H9 (cell line): ENCODE data around the gene KIF16B. TPM values are rescaled to one million over a fixed set of nuclear protein-coding genes. Genes with fewer than 3 reads are reported as not detected.

Experiments used
- DNase-seq: peaks from one replicate; pipeline ENCODE4 v3.0.0-alpha.2; 2017
- H2AFZ ChIP-seq: one replicate; pipeline ENCODE4 v1.6.1; 2013; ENCODE audit warnings: mild to moderate bottlenecking, low read length, control low read depth, moderate library complexity
- H2AK5ac ChIP-seq: 2 replicates; pipeline ENCODE4 v1.6.1; 2013; ENCODE audit warnings: low read length, control low read depth, mixed read lengths; ENCODE audit not compliant: insufficient read length
- H2BK120ac ChIP-seq: one replicate; pipeline ENCODE4 v1.6.1; 2013; ENCODE audit warnings: low read depth, mild to moderate bottlenecking, low read length, control low read depth, inconsistent platforms; ENCODE audit not compliant: poor library complexity, severe bottlenecking
- H2BK12ac ChIP-seq: 2 replicates; pipeline ENCODE4 v1.6.1; 2013; ENCODE audit warnings: low read length, control low read depth, mixed read lengths, low read depth; ENCODE audit not compliant: insufficient read length
- H2BK15ac ChIP-seq: 2 replicates; pipeline ENCODE4 v1.6.1; 2013; ENCODE audit warnings: low read depth, low read length, control low read depth
- H2BK20ac ChIP-seq: one replicate; pipeline ENCODE4 v1.6.1; 2013; ENCODE audit warnings: low read depth, mild to moderate bottlenecking, low read length, control low read depth, inconsistent platforms; ENCODE audit not compliant: poor library complexity, severe bottlenecking
- H2BK5ac ChIP-seq: 2 replicates; pipeline ENCODE4 v1.6.1; 2013; ENCODE audit warnings: low read length, control low read depth, mixed read lengths; ENCODE audit not compliant: insufficient read length
- H3K14ac ChIP-seq: 2 replicates; pipeline ENCODE4 v1.6.1; 2013; ENCODE audit warnings: low read length, control low read depth; ENCODE audit not compliant: insufficient read depth
- H3K18ac ChIP-seq: 2 replicates; pipeline ENCODE4 v1.6.1; 2013; ENCODE audit warnings: low read depth, mild to moderate bottlenecking, mixed read lengths, low read length, control low read depth; ENCODE audit not compliant: insufficient read length
- H3K23ac ChIP-seq: 2 replicates; pipeline ENCODE4 v1.6.1; 2013; ENCODE audit warnings: low read length, control low read depth, mixed read lengths, low read depth; ENCODE audit not compliant: insufficient read length
- H3K23me2 ChIP-seq: 2 replicates; pipeline ENCODE4 v1.6.1; 2013; ENCODE audit warnings: low read depth, mild to moderate bottlenecking, mixed read lengths, low read length, control low read depth; ENCODE audit not compliant: insufficient read length, poor library complexity, severe bottlenecking
- H3K27ac ChIP-seq: 2 replicates; pipeline ENCODE4 v1.5.1; 2013; ENCODE audit warnings: low read length, control low read depth, mixed read lengths, low read depth; ENCODE audit not compliant: insufficient read length
- H3K27me3 ChIP-seq: 2 replicates; pipeline ENCODE4 v1.6.1; 2013; ENCODE audit warnings: low read length, control low read depth, inconsistent platforms; ENCODE audit not compliant: insufficient read depth
- H3K4ac ChIP-seq: 2 replicates; pipeline ENCODE4 v1.6.1; 2013; ENCODE audit warnings: low read depth, mild to moderate bottlenecking, control low read depth, inconsistent platforms, low read length, moderate library complexity
- H3K4me1 ChIP-seq: 2 replicates; pipeline ENCODE4 v1.6.1; 2013; ENCODE audit warnings: low read length, control low read depth, inconsistent platforms; ENCODE audit not compliant: insufficient read depth
- H3K4me2 ChIP-seq: 2 replicates; pipeline ENCODE4 v1.6.1; 2013; ENCODE audit warnings: low read length, control low read depth, mixed read lengths; ENCODE audit not compliant: insufficient read length, insufficient read depth
- H3K56ac ChIP-seq: 2 replicates; pipeline ENCODE4 v1.6.1; 2013; ENCODE audit warnings: low read depth, mild to moderate bottlenecking, mixed read lengths, low read length, control low read depth; ENCODE audit not compliant: insufficient read length
- H3K79me1 ChIP-seq: 2 replicates; pipeline ENCODE4 v1.6.1; 2013; ENCODE audit warnings: low read depth, mild to moderate bottlenecking, moderate library complexity, low read length, control low read depth, inconsistent platforms; ENCODE audit not compliant: insufficient read depth, poor library complexity, severe bottlenecking
- H3K79me2 ChIP-seq: 2 replicates; pipeline ENCODE4 v1.6.1; 2013; ENCODE audit warnings: low read length, control low read depth, inconsistent platforms; ENCODE audit not compliant: insufficient read depth
- H3K9ac ChIP-seq: 2 replicates; pipeline ENCODE4 v1.6.1; 2013; ENCODE audit warnings: low read length, control low read depth, mixed read lengths; ENCODE audit not compliant: insufficient read length; ENCODE audit errors: extremely low read depth
- H3K9me3 ChIP-seq: one replicate; pipeline ENCODE4 v1.6.1; 2013; ENCODE audit warnings: low read depth, low read length, inconsistent platforms; ENCODE audit not compliant: control insufficient read depth
- H3T11ph ChIP-seq: one replicate; pipeline ENCODE4 v1.6.1; 2013; ENCODE audit warnings: mild to moderate bottlenecking, low read length, control low read depth, inconsistent platforms
- H4K20me1 ChIP-seq: one replicate; pipeline ENCODE4 v1.6.1; 2013; ENCODE audit not compliant: control insufficient read depth, insufficient read length, insufficient read depth
- H4K5ac ChIP-seq: 2 replicates; pipeline ENCODE4 v1.6.1; 2013; ENCODE audit warnings: low read depth, mild to moderate bottlenecking, mixed read lengths, low read length, control low read depth; ENCODE audit not compliant: insufficient read length
- H4K8ac ChIP-seq: replicated peaks from 2 replicates; pipeline ENCODE4 v1.6.1; 2013; ENCODE audit warnings: low read length, control low read depth, mixed read lengths, low read depth; ENCODE audit not compliant: insufficient read length
- H4K91ac ChIP-seq: 2 replicates; pipeline ENCODE4 v1.6.1; 2013; ENCODE audit warnings: low read depth, mild to moderate bottlenecking, moderate library complexity, mixed read lengths, low read length, control low read depth; ENCODE audit not compliant: insufficient read length
- H3K27ac Mint-ChIP-seq, 3 experiments: 2 replicates in 2 of 3; 3 replicates in 1 of 3; pipeline ENCODE4 v1.8.0; 2020 to 2021; ENCODE audit warnings: mixed read lengths in 3 of 3, mild to moderate bottlenecking in 1 of 3, moderate library complexity in 1 of 3
- H3K27me3 Mint-ChIP-seq: 2 replicates; pipeline ENCODE4 v1.8.0; 2021; ENCODE audit warnings: low read depth, mild to moderate bottlenecking, moderate library complexity, mixed read lengths
- H3K36me3 Mint-ChIP-seq, 3 experiments: 2 replicates in 2 of 3; 3 replicates in 1 of 3; pipeline ENCODE4 v1.8.0; 2020 to 2021; ENCODE audit warnings: low read depth in 3 of 3, mixed read lengths in 3 of 3; ENCODE audit not compliant: insufficient read depth in 1 of 3
- H3K4me1 Mint-ChIP-seq, 2 experiments: 2 replicates each; pipeline ENCODE4 v1.8.0; 2020; ENCODE audit warnings: mixed read lengths in 2 of 2
- H3K4me3 Mint-ChIP-seq, 2 experiments: 2 replicates in 1 of 2; 3 replicates in 1 of 2; pipeline ENCODE4 v1.8.0; 2020 to 2021; ENCODE audit warnings: mild to moderate bottlenecking in 2 of 2, mixed read lengths in 2 of 2, moderate library complexity in 1 of 2
- H3K9me3 Mint-ChIP-seq, 2 experiments: 2 replicates in 1 of 2; 3 replicates in 1 of 2; pipeline ENCODE4 v1.8.0; 2020; ENCODE audit warnings: mild to moderate bottlenecking in 2 of 2, mixed read lengths in 2 of 2, moderate library complexity in 1 of 2
- WGBS: extraction: QIAGEN DNeasy Blood & Tissue Kit; methylation state at CpG from one replicate; pipeline ENCODE4 v1.1.7; 2013; ENCODE audit warnings: missing lambda C conversion rate, low lambda C conversion rate, mixed read lengths; ENCODE audit not compliant: insufficient read length; ENCODE audit errors: extremely low coverage; 5-methylcytosine and 5-hydroxymethylcytosine counted together
- total RNA-seq: library from RNA; stranded (reverse); gene quantifications from 2 replicates; pipeline ENCODE4 v1.2.1, GENCODE V29; 2021
- TF ChIP-seq, protein P1 (sequence below): fragments of 200-600 bp; sonication (generic); conservative IDR thresholded peaks from 3 replicates; pipeline ENCODE4 v1.8.0; 2021; ENCODE audit warnings: antibody characterized with exemption, mild to moderate bottlenecking

The KIF16B gene
- total RNA-seq, 1 experiment from 2014 or later, result 7.4 TPM

DNA sequence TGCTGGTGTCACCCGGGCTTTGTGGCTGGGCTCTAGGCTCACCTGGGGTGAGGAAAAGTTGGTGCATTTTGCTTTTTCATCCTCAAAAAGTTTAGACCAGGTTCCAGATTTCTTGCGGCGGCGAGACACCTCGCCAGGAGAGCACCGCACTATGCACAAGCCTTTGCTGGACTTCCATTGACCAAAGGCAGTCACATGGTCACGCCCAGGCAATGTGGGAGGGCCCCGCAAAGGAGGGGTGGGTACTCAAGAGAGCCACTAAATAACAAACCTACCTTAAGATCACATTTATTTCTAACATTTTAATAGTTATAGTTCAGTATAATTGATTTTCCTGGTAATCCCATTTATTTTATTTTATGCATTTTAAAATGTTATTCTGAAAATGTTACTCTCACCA lies 3.0 kb upstream of the KIF16B start:
- Mint-ChIP-seq H3K4me1 (peaks cover 40 to 45% of the 10 kb centered on the region in 2 experiments), H3K27me3 (no peaks in the 10 kb centered on the region), H3K4me3 (peak overlapping the region in 1 of 2 experiments; percentile 36; a peak in 2 of 5 replicates), H3K27ac (no peak overlapping the region), H3K9me3 (no peaks in the 10 kb centered on the region), H3K36me3 (no peaks in the 10 kb centered on the region; a peak in 1 of 7 replicates)
- H2AFZ ChIP-seq, result no peak overlapping the region
- no peak overlapping the region for H3K56ac ChIP-seq
- H2BK20ac ChIP-seq, result no peak overlapping the region
- no peak overlapping the region for H3K4ac ChIP-seq
- no peak overlapping the region for H4K8ac ChIP-seq
- H3K23ac ChIP-seq, result no peak overlapping the region
- no peak for DNase-seq
- H3K4me1 ChIP-seq, result no peaks in the 10 kb centered on the region; the same call in 1 of the 2 replicates
- H4K5ac ChIP-seq, result no peak overlapping the region
- no peak overlapping the region for H3K27ac ChIP-seq
- H3K18ac ChIP-seq, result no peak overlapping the region
- no peaks in the 10 kb centered on the region for H4K20me1 ChIP-seq
- no peaks in the 10 kb centered on the region for H3K27me3 ChIP-seq
- no peak overlapping the region for H2BK120ac ChIP-seq
- H2BK12ac ChIP-seq, result no peak overlapping the region
- H2BK15ac ChIP-seq, result no peak overlapping the region
- no peak overlapping the region for H2AK5ac ChIP-seq
- no peak overlapping the region for H3K9ac ChIP-seq
- H3K4me2 ChIP-seq, result no peak overlapping the region
- H3K79me2 ChIP-seq, result no peaks in the 10 kb centered on the region
- no CpG with 5 or more reads among the region's 8 CpGs for WGBS
- H3T11ph ChIP-seq, result no peak overlapping the region
- H3K23me2 ChIP-seq, result peaks cover 7% of the 10 kb centered on the region
- H3K14ac ChIP-seq, result no peak overlapping the region
- TF ChIP-seq, protein P1, sequence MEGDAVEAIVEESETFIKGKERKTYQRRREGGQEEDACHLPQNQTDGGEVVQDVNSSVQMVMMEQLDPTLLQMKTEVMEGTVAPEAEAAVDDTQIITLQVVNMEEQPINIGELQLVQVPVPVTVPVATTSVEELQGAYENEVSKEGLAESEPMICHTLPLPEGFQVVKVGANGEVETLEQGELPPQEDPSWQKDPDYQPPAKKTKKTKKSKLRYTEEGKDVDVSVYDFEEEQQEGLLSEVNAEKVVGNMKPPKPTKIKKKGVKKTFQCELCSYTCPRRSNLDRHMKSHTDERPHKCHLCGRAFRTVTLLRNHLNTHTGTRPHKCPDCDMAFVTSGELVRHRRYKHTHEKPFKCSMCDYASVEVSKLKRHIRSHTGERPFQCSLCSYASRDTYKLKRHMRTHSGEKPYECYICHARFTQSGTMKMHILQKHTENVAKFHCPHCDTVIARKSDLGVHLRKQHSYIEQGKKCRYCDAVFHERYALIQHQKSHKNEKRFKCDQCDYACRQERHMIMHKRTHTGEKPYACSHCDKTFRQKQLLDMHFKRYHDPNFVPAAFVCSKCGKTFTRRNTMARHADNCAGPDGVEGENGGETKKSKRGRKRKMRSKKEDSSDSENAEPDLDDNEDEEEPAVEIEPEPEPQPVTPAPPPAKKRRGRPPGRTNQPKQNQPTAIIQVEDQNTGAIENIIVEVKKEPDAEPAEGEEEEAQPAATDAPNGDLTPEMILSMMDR, result no peak
- no peaks in the 10 kb centered on the region for H3K79me1 ChIP-seq
- H2BK5ac ChIP-seq, result no peak overlapping the region
- no peak overlapping the region for H4K91ac ChIP-seq
- H3K9me3 ChIP-seq, result no peaks in the 10 kb centered on the region
